ENCODE data around the gene CA4.

CA4 gene

DNA sequence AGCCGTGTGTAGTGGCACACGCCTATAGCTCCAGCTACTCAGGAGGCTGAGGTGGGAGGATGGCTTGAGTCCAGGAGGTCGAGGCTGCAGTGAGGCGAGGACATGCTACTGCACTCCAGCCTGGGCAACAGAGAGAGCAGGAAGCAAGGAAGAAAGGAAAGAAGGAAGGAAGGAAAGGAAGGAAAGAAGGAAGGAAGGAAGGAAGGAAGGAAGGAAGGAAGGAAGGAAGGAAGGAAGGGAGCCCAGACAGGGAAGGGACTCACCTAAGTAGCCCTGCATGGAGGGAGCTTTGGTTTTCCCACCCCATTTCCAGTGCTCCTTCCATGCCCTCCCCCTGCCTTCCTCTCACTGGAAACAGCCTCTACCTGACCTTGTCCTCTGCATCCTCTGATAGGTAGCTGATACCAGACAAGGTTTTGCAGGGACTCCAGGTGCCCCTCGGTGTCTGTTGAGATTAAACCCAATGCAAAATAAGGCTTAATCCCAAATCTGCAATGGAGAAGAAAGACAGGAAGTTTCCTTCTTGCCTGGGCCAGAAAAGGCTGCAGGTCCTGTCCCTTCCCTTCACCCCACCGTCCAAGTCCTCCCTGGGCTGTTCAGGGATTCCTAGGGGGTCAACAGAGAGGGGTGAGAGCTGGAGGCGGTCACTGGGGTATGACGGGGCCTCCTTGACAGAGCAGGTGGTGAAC is 21.5 kb upstream of the CA4 start:
- H3K4me3 ChIP-seq (ENCODE audit: low read depth, low read length), result no peak overlapping the region
- TF ChIP-seq, protein P1, sequence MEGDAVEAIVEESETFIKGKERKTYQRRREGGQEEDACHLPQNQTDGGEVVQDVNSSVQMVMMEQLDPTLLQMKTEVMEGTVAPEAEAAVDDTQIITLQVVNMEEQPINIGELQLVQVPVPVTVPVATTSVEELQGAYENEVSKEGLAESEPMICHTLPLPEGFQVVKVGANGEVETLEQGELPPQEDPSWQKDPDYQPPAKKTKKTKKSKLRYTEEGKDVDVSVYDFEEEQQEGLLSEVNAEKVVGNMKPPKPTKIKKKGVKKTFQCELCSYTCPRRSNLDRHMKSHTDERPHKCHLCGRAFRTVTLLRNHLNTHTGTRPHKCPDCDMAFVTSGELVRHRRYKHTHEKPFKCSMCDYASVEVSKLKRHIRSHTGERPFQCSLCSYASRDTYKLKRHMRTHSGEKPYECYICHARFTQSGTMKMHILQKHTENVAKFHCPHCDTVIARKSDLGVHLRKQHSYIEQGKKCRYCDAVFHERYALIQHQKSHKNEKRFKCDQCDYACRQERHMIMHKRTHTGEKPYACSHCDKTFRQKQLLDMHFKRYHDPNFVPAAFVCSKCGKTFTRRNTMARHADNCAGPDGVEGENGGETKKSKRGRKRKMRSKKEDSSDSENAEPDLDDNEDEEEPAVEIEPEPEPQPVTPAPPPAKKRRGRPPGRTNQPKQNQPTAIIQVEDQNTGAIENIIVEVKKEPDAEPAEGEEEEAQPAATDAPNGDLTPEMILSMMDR (IDR thresholded peaks at IDR 0.05; ENCODE audit: borderline replicate concordance, insufficient read depth, low read depth, low read length), result no peak

DNA sequence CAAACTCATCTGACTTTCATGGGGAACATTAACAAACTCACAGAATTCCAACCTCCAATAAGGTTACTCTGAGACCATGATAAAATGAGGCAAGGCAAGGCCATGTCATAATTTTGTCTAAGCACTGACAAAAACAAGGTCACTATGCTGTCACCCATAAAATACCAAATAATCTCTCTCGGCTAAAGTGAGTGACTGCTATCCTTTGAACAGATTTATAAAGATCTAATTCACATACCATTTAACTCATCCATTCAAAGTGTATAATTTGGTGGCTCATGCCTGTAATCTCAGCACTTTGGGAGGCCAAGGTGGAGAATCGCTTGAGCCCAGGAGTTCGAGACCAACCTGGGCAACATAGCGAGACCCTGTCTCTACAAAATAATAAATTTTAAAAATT is 20.6 kb upstream of the CA4 start:
- TF ChIP-seq, protein P1 (IDR thresholded peaks at IDR 0.05; ENCODE audit: borderline replicate concordance, insufficient read depth, low read depth, low read length), result no peak
- no peak overlapping the region for H3K4me3 ChIP-seq (ENCODE audit: low read depth, low read length)

DNA sequence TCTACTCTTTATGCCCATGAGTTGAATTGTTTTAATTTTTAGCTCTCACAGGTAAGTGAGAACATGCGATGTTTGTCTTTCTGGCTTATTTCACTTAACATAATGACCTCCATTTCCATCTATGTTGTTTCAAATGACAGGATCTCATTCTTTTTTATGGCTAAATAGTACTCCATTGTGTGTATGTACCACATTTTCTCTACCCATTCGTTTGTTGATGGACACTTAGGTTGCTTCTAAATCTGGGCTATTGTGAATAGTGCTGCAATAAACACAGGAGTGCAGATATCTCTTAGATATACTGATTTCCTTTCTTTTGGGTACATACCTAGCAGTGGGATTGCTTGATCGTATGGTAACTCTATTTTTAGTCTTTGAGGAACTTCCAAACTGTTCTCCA is 19.3 kb upstream of the CA4 start:
- TF ChIP-seq, protein P1 (IDR thresholded peaks at IDR 0.05; ENCODE audit: borderline replicate concordance, insufficient read depth, low read depth, low read length), result no peak
- H3K4me3 ChIP-seq (ENCODE audit: low read depth, low read length), result no peak overlapping the region

DNA sequence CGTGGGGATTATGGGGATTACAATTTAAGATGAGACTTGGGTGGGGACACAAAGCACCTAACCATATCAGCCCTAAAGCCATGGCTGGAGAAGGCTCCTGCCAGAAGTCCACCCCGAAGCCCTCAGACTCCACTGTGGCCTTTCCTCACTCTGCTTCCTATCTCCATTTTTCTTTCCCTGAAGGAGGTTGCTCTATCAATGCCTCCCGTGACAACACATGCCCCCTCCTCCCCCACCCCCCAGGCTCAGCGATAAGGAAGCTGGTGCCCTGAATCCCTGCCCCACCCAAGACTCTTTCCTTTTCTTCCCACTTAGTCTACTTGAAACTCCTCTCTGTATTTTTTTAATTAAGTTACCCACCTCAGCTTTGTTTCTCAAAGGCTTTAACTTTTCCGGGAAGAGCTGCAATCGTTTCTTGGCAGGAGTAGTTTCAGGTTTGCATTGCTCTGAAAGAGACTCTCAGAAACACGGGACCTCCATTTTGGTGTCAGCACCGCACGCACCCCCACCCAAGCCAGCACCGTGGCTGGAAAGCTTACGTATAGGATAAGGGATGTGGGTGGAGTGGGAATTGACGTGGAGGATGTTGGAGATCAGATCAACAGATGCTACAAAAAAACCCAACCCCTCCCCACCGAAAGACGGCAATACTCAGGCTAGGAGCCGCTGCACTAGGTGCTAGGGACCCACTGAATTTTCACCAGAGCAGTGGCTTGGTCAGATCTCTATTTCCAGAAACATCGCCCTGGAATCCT is 15.2 kb upstream of the CA4 start:
- TF ChIP-seq, protein P1 (IDR thresholded peaks at IDR 0.05; ENCODE audit: borderline replicate concordance, insufficient read depth, low read depth, low read length), result no peak
- peak overlapping the region; percentile 59 for H3K4me3 ChIP-seq (ENCODE audit: low read depth, low read length)

DNA sequence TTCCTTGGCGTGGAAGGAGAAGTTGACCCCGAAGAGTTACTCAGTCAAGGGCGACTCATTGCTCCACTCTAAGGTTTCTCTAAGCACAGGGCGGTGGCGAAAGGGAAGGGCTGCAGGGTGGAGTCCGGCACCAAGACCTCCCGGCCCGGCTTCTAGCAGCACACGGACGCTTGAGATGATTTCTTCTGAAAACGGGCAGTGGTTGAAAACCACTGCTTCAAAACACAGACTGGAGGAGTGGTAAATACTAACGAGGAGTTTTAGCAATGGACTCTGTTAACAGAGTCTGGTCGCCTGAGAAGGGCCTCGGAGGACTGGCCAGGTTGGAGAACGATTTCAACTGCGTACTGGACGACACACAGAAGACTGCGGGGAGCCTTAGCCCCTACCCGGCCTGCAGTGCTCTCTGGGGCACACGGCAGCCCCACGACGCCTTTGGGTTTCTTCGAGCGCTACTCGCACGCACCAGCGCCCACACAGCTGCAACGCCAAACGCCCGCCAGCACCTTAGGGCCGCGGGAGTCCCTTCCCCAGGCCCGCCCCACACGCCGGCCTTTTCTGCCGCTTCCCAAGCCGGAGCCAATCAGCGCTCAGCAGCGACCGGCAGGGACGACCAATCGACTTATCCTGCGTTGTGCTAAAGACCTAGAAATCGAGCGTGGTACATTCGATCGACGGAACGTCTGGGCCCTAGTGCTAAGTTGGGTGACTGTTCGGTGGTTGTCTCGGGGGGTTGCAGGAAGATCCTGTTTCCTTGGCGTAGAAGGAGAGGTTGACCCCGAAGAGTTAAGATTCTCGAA is 14.4 kb upstream of the CA4 start:
- H3K4me3 ChIP-seq (ENCODE audit: low read depth, low read length), result peak overlapping the region; percentile 59
- TF ChIP-seq, protein P1 (IDR thresholded peaks at IDR 0.05; ENCODE audit: borderline replicate concordance, insufficient read depth, low read depth, low read length), result no peak

DNA sequence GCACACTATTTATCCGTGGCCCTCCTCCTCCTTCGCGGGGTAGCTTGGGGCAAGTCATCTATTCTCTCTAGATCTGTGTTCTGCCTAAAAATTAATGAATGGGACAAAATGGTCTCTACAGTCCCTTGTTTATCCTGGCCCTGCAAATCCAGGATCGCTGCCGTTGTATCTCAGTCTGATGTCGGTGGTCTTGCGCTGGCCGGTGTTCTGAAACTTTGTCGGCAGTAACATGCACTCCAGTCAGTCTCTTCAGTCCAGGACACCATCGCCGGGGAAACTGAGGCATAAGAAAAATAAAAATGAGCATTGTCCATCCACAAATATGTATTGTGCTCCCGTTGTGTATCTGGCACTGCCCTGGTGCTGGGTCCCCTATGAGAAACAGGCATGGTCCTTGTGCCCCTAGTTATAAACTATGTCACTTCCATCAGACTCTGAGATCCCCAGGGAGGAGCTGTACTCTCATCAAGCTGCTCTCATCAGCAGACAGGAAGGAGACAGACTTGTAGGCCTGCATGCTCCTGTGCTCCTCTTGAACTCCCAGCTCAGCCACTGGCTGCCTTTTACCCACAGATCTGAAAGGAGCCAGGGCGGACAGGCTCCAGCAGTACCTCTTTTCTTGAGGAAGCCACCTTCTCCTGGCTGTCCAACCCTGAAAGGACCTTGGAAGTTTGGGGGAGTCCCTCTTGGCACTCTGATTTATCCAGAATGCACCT is 13.7 kb upstream of the CA4 start:
- TF ChIP-seq, protein P1 (IDR thresholded peaks at IDR 0.05; ENCODE audit: borderline replicate concordance, insufficient read depth, low read depth, low read length), result no peak
- no peak overlapping the region for H3K4me3 ChIP-seq (ENCODE audit: low read depth, low read length)
